Measurements from ENCODE around the gene SERPINB7. TPM values are rescaled to one million over a fixed set of nuclear protein-coding genes. Genes with fewer than 3 reads are reported as not detected.
A peak's percentile ranks its signal among the peaks of the same experiment; 100 is the strongest.

Gene SERPINB7
- total RNA-seq, 6 donors from 2014 or later: 1.3 TPM; not detected in 5

DNA sequence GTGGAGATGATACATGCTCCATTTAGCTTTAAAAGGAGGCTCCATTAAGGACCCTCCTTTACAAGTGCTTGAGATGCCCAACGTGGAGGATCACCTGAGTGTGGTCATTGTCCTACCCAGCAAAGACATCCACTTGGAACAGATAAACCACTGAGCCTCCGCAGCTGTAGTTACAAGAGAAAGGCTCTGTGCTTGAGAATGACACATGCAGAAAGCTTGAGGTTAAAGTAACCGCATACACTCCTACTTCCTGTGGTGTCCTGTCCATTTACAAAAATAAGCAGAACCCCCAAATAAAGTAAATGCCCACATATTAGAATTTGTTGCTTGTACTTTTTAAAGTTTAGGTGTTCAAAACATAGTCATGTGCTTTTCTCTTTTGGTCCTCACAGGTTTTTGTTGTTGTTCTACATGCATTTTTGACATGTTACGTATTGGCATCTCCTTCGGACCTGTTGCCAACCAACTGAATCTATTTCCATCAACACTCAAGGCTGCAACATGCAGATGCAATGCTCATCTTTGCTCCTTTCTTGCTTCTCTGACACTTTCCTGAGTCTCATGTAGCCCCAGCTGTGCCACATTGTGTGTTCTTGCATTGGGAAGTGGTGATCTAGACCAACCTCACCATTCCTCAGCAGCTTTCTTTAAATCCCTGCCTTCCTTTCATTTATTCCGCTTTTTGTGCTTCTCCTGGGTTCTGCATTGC is 56.0 kb downstream of the SERPINB7 start:
- DNase-seq: no peak

DNA sequence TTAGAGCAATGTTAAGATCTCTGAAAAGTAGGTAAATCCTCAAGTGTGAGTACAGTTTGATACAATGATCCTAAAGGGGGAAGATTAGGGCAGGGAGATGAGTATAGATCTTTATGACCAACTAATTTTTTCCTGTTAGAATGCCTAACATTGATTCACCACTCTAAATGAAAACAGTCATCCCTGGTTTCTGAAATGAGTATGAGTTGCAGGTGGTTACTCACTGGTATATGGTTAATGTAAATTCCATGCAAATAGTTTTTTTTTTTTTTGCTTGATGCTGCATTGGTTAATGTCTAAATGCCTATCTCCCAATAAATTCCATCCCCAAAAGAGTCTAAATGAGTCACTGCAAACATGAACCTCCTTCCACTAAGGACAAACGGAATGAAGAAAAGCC is 57.3 kb downstream of the SERPINB7 start:
- no peaks in the 10 kb centered on the region for H3K9me3 ChIP-seq
- WGBS, 2 donors: 83 to 93% methylated on average over 1 of the region's 1 CpG
- DNase-seq (no peak), ATAC-seq (ENCODE audit: low FRiP score in 2 of 2) (no peak)
- no peaks in the 10 kb centered on the region for H3K27me3 ChIP-seq
- no peaks in the 10 kb centered on the region for H3K36me3 ChIP-seq
- no peak overlapping the region for H3K4me3 ChIP-seq
- H3K4me1 ChIP-seq: no peaks in the 10 kb centered on the region
- H3K27ac ChIP-seq: no peak overlapping the region
- TF ChIP-seq POLR2AphosphoS5 (IDR thresholded peaks at IDR 0.05) (no peak), POLR2A (IDR thresholded peaks at IDR 0.05) (no peak), CTCF (IDR thresholded peaks at IDR 0.05) (no peak), EP300 (IDR thresholded peaks at IDR 0.05) (no peak)

More for the DNA sequence above, 56.0 kb downstream of the SERPINB7 start:
- H3K36me3 ChIP-seq: no peaks in the 10 kb centered on the region
- H3K27me3 ChIP-seq: no peaks in the 10 kb centered on the region
- TF ChIP-seq POLR2AphosphoS5 (IDR thresholded peaks at IDR 0.05): no peak
- no peak for TF ChIP-seq CTCF (IDR thresholded peaks at IDR 0.05)
- no peak for TF ChIP-seq EP300 (IDR thresholded peaks at IDR 0.05)
- TF ChIP-seq POLR2A (IDR thresholded peaks at IDR 0.05): no peak
- H3K27ac ChIP-seq: no peak overlapping the region
- H3K4me3 ChIP-seq: no peak overlapping the region
- H3K4me1 ChIP-seq: no peaks in the 10 kb centered on the region
- 42 to 65% methylated on average over 6 of the region's 6 CpGs for WGBS, 2 donors
- H3K9me3 ChIP-seq: no peaks in the 10 kb centered on the region
- ATAC-seq (ENCODE audit: low FRiP score in 2 of 2): peak in 1 of 2 donors; percentile 45

DNA sequence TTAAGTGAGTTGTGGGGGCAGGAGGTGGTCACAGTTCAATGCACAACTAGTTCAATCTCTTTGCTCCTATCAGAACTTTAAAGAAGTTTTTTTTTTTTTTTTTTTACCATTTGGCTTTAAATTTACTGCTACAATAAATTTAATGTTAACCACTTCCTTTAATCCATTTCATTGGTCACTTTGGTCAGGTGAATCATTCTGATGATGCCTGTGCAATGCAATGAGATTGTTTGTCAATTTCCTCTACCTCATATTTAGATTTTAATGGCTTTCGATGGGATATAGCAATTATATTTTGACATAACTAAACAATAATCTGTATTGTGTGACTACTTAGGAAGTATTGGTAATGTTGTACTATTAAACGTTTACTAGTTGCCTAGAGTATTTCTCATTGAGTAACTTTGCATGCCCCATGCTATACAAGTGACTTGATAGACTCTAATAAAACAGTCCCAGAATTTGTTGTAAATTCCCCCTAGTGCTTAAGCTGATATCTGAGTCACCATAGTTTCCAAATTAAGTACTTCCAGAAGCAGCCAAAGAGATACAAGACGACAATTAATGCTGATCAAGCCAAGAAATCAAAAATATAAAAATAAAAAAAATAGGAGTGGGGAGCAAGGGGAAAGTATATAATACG is 59.4 kb downstream of the SERPINB7 start:
- TF ChIP-seq EP300 (IDR thresholded peaks at IDR 0.05) (no peak), POLR2AphosphoS5 (IDR thresholded peaks at IDR 0.05) (no peak), POLR2A (IDR thresholded peaks at IDR 0.05) (no peak), CTCF (IDR thresholded peaks at IDR 0.05) (no peak)
- H3K27me3 ChIP-seq: no peaks in the 10 kb centered on the region
- no peak overlapping the region for H3K4me3 ChIP-seq
- H3K4me1 ChIP-seq: no peaks in the 10 kb centered on the region
- H3K9me3 ChIP-seq: no peaks in the 10 kb centered on the region
- WGBS, 2 donors: 77 to 79% methylated on average over 4 of the region's 4 CpGs
- DNase-seq: no peak
- no peak for ATAC-seq (ENCODE audit: low FRiP score in 2 of 2)
- H3K27ac ChIP-seq: no peak overlapping the region
- H3K36me3 ChIP-seq: no peaks in the 10 kb centered on the region

DNA sequence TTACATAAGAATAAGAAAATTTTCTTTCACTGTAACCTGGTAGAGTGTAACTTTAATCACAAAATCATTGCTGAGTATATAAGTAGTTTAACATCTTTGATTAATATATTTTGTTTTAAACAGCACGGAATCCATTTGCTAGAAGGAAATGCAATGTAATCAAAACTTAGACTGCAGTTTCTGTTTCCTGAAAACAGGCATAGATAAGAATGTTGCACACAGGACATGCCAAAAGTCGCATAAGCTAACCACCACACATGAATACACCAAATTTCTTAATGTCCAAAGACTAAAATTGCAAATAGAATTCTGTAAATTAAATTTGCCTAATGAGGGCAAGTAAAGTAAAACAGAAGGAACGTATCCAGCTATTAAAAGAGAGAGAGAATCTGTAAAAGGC is 61.2 kb downstream of the SERPINB7 start:
- Histone ChIP-seq H3K27ac (no peak overlapping the region), H3K4me3 (no peak overlapping the region), H3K27me3 (no peaks in the 10 kb centered on the region), H3K9me3 (no peaks in the 10 kb centered on the region), H3K36me3 (no peaks in the 10 kb centered on the region), H3K4me1 (no peaks in the 10 kb centered on the region)
- DNase-seq: no peak
- TF ChIP-seq POLR2A (IDR thresholded peaks at IDR 0.05): no peak
- TF ChIP-seq EP300 (IDR thresholded peaks at IDR 0.05): no peak
- TF ChIP-seq POLR2AphosphoS5 (IDR thresholded peaks at IDR 0.05): no peak
- TF ChIP-seq CTCF (IDR thresholded peaks at IDR 0.05): no peak
- no peak for ATAC-seq (ENCODE audit: low FRiP score in 2 of 2)
- 31 to 36% methylated on average over 3 of the region's 3 CpGs for WGBS, 2 donors

All from upper lobe of left lung (tissue), 6 donors.